Brain microvascular endothelial cell (primary cell): Measurements from ENCODE around the gene NEMP1.
A peak's percentile ranks its signal among the peaks of the same experiment; 100 is the strongest.

ENCODE experiments used
- DNase-seq: peaks from one replicate; pipeline ENCODE4 v3.0.0-alpha.2; 2020
- H3K27ac ChIP-seq: fragments of 250-450 bp; sonication (Bioruptor Pico); 2 replicates; pipeline ENCODE4 v1.5.1; 2020; ENCODE audit warnings: mild to moderate bottlenecking, moderate library complexity
- H3K27me3 ChIP-seq: fragments of 250-450 bp; sonication (Bioruptor Pico); replicated peaks from 2 replicates; pipeline ENCODE4 v1.5.1; 2020; ENCODE audit warnings: mild to moderate bottlenecking
- H3K36me3 ChIP-seq: fragments of 250-450 bp; sonication (Bioruptor Pico); replicated peaks from 2 replicates; pipeline ENCODE4 v1.5.1; 2020; ENCODE audit warnings: mild to moderate bottlenecking
- H3K4me3 ChIP-seq: 2 replicates; pipeline ENCODE4 v1.5.1; 2011; ENCODE audit warnings: low read depth, mild to moderate bottlenecking, control low read depth, low read length, moderate library complexity
- in situ Hi-C: cut with HindIII; loops from 2 replicates; pipeline ENCODE4 v1.10.0; 2017; ENCODE audit warnings: low sequenced_read_pairs, low pct_ligation_motif_present
- TF ChIP-seq, protein P1 (sequence below): IDR thresholded peaks from 2 replicates; pipeline ENCODE4 v1.5.1; 2011; ENCODE audit warnings: low read depth, mild to moderate bottlenecking, moderate library complexity, low read length, control low read depth, inconsistent platforms; ENCODE audit errors: missing control alignments

NEMP1 gene

DNA sequence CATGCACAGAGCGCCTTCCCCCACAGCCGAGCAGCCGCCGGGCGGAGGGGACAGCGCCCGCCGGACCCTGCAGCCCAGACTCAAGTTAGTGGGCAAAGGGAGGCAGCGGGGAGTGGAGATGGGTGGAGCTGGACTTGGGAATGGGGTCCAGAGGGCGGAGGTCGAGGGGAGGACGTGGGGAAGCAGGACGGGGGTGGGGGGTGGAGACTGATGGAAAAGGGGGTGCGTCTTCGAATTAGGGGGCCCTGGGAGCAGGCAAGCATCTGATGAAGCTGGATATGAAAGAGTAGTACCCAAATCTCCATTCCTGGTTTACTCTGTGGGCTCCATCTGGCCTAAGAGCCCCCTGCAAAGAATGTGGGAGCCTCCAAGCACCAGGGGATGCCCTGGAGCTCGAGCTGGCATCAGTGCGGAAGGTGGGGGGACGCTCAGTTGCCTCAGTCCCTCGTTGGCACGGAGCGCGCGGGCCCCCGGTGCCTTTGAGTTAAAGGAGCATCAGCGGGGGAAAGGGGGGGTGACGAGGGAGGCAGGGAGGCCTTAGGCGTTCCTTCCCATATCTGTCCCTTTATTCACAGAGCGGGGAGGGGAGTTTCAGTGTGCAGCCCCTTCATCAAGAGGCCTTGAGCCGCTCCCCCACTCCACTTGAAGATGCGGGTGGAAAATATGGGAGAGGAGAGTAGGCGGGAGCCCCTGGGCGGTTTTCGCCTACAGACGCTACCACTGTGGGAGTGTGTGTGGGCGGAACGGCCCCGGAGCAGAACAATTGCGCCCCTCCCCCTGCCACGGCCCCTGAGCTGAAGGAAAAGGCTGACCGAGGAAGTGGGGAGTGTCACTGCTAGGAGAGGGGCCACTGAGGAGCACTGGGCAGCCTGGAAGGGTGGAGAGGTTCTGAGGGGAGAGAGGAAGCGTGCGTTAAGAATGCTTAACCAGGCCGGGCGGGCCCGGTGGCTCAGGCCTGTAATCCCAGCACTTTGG, 11.0 kb upstream of the NEMP1 start:
- DNase-seq, result peak; percentile 47
- in situ Hi-C loops, result no loop called here
- H3K27me3 ChIP-seq, result no peaks in the 10 kb centered on the region

DNA sequence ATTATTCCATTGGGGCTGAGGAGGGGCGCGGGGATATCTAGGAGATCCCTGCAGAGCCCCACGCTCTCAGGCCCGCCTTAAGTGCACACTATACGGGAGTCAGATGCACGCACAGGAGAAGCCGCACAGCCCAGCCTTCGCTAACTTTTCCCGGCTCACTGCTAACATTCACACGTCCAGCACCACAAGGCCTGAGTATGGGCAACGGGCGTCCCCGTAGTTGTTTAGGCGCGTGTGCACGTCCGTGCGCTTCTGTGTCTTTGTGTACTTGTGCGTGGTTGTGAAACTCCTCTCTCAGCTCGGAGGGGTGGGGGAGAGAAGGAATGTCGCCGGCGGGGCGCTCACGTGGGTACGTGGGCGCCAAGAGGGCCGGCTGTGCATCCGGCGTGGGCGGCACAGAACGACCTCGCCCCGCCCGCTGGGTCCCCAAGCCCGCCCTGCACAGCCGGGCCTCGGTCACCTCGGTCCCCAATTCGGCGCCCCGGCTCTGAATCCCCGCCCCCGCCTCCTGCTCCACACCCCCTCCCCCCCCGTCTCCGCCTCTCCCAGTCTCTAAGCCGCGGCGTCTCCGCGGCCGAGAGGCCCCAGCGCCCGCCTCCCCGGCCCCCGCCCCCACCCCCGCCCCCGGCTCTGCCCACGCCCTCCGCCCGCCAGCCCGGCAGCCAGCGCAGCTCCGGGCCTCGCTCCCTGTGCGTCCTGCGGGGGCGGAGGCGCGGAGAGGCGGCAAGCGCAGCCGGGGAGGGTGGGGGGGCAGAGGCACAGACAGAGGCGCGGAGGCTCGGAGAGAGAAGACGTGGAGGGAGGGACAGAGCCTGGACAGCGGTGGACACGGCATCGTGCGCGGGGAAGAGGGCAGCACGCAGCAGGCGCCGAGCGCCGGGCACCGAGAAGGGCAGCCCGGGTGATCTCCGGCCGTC, 10.0 kb upstream of the NEMP1 start, which contains the start of gene NAB2:
Gene NAB2 (plus strand): TSS at position 761 of the 917 bp plus-strand sequence. CDS start 158 bp downstream, outside the sequence.
- H3K4me3 ChIP-seq, result peak within 1 kb of the TSS; percentile 96
- H3K36me3 ChIP-seq, result peaks cover 29% of the 10 kb centered on the region
- TF ChIP-seq, protein P1, sequence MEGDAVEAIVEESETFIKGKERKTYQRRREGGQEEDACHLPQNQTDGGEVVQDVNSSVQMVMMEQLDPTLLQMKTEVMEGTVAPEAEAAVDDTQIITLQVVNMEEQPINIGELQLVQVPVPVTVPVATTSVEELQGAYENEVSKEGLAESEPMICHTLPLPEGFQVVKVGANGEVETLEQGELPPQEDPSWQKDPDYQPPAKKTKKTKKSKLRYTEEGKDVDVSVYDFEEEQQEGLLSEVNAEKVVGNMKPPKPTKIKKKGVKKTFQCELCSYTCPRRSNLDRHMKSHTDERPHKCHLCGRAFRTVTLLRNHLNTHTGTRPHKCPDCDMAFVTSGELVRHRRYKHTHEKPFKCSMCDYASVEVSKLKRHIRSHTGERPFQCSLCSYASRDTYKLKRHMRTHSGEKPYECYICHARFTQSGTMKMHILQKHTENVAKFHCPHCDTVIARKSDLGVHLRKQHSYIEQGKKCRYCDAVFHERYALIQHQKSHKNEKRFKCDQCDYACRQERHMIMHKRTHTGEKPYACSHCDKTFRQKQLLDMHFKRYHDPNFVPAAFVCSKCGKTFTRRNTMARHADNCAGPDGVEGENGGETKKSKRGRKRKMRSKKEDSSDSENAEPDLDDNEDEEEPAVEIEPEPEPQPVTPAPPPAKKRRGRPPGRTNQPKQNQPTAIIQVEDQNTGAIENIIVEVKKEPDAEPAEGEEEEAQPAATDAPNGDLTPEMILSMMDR, result no peak
- H3K27me3 ChIP-seq, result no peaks in the 10 kb centered on the region
- peak; percentile 91 for DNase-seq
- peak within 1 kb of the TSS; percentile 100 for H3K27ac ChIP-seq
- in situ Hi-C loops, result no loop called here

More for the DNA sequence above, 11.0 kb upstream of the NEMP1 start:
- TF ChIP-seq, protein P1, result no peak
- H3K27ac ChIP-seq, result peak overlapping the region; percentile 84
- H3K4me3 ChIP-seq, result peak overlapping the region; percentile 96
- peaks cover 34% of the 10 kb centered on the region for H3K36me3 ChIP-seq

DNA sequence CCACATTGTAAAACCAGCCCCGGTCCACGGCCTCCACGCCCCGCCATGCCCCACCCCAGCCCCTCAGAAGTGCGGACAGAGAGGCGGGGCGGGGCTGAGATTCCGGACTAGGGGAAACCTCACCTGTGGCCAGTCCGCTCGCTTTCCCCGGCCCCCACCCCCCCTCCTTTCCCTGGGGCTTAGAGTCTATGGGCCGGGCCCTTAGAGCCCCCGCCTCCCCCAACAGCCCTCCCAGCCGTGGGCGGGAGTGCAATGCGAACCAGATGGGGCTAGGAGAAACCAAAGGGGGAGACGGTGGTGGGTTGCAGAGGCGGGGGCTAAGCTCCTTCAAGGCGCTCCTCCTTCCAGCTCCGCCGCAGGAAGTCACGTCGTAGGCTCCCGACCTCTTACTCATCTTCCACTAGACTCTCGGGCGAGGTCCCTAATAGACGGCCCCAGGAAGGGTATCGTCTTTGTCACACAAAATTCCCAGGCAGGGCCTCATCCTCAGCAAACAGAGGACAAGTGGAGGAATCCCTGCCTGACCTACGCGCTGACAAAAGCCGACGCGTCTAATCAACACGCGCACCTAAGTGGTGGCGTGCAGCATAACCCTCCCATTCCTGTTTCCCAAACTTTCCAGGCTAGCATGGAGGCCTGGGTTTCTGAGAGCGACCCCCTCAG, 9.2 kb upstream of the NEMP1 start:
- Histone ChIP-seq H3K36me3 (peaks cover 22% of the 10 kb centered on the region), H3K4me3 (peak overlapping the region; percentile 66), H3K27me3 (no peaks in the 10 kb centered on the region), H3K27ac (peak overlapping the region; percentile 100)
- TF ChIP-seq, protein P1, result no peak
- in situ Hi-C loops, result no loop called here
- DNase-seq, result peak; percentile 93

DNA sequence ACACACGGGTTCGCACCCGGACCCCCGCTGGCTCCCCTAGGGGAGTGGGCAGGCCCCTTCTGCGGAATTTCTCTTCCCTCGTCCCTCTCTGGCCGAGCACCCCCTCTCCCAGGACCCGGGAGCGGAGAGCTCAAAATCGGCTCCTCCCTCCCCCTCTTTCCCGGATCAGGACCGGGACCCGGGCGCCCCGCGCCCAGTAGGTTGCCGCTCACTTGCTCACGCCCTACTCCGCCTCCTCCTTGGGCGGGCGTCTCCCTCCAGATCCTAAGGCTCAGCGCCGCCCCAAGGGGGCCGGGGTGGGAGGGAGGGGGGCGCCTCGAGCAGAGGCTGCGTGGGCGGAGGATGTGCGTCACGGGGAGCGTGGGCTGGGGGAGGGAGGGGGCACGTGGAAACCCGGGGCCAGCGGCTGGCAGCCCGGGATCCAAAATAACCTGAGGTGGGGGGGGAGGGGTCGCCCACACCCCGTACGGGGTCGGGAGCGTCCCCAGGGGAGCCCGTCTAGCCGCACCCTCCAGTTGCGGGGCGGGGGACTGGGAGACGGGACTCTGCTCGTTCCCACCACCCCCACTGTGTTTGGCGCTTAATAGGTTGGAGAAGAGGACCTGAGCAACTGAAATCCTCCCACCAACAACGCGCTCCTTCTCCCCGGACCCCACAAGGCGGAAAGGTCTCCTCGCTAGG, 8.6 kb upstream of the NEMP1 start:
- H3K4me3 ChIP-seq, result peak overlapping the region; percentile 66
- peaks cover 16% of the 10 kb centered on the region for H3K36me3 ChIP-seq
- no peaks in the 10 kb centered on the region for H3K27me3 ChIP-seq
- peak; percentile 86 for DNase-seq
- TF ChIP-seq, protein P1, result no peak
- peak overlapping the region; percentile 100 for H3K27ac ChIP-seq
- in situ Hi-C loops, result no loop called here

DNA sequence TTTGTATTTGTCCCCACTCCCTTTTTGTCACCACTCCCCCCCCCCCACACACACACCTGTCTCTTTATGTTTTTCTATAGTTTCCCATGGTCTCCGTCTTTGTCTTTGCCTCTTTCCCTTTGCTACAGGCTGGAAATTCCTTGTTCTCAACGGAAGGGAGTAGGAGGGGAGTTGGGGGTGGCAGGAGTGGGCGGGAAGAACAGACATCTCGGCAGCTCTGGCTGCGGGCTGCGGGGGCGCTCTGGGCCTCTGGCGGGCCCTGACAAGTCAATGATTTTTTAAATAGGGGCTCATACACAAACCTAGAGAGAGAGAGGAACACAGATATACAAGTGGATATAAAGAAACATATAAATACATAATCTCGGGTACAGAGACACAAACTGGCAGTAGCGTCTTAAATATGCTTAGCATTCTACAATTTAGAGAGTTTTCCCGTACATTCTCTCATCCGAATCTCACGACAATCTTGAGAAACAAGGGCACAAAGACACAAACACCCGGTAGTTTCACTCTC, 8.0 kb upstream of the NEMP1 start:
- no peaks in the 10 kb centered on the region for H3K27me3 ChIP-seq
- peak overlapping the region; percentile 66 for H3K4me3 ChIP-seq
- peak overlapping the region; percentile 100 for H3K27ac ChIP-seq
- TF ChIP-seq, protein P1, result peak; percentile 56
- DNase-seq, result peak; percentile 66
- peaks cover 10% of the 10 kb centered on the region for H3K36me3 ChIP-seq
- in situ Hi-C loops, result no loop called here
